OCI-LY7 (cell line): ENCODE data around the gene COG2. TPM values are rescaled to one million over a fixed set of nuclear protein-coding genes. Genes with fewer than 3 reads are reported as not detected.

Experiments
- BruUV-seq: library from RNA; stranded (reverse); fragments of 400-500 nt; replicated peaks from 2 replicates; lab custom pipeline; 2021; lab: Mats Ljungman, UMichigan
- CTCF ChIA-PET: fragments of 300-600 bp; sonication (Branson Sonifier 250); formaldehyde crosslinking; loops from one replicate; lab custom pipeline; 2022; ENCODE audit warnings: antibody characterized with exemption; ENCODE audit not compliant: unreplicated experiment; lab: Charles Lee
- POLR2A ChIA-PET: fragments of 300-600 bp; sonication (Branson Sonifier 250); formaldehyde crosslinking; loops from one replicate; lab custom pipeline; 2022; ENCODE audit warnings: antibody characterized with exemption; lab: Charles Lee
- DNase-seq: peaks from one replicate; pipeline ENCODE4 v3.0.0-alpha.2; 2015; ENCODE audit warnings: low spot score
- H2AFZ ChIP-seq: fragments of 200-600 bp; sonication (generic), shearing (Covaris generic); 2 replicates; pipeline ENCODE4 v1.6.1; 2014; ENCODE audit warnings: mild to moderate bottlenecking, antibody characterized with exemption, low read length, moderate library complexity
- H3K27ac ChIP-seq: fragments of 200-600 bp; sonication (generic); 2 replicates; pipeline ENCODE4 v1.5.1; 2014; ENCODE audit warnings: mixed run types, low read depth, mild to moderate bottlenecking, moderate library complexity, low read length, inconsistent platforms; ENCODE audit not compliant: poor library complexity, severe bottlenecking
- H3K36me3 ChIP-seq: fragments of 200-600 bp; sonication (generic); 2 replicates; pipeline ENCODE4 v1.6.1; 2014; ENCODE audit warnings: mild to moderate bottlenecking, antibody characterized with exemption, low read length, moderate library complexity, mixed read lengths; ENCODE audit not compliant: insufficient read depth
- H3K4me1 ChIP-seq: fragments of 200-600 bp; sonication (generic); 2 replicates; pipeline ENCODE4 v1.5.1; 2014; ENCODE audit warnings: mild to moderate bottlenecking, low read length; ENCODE audit not compliant: insufficient read depth, poor library complexity, severe bottlenecking
- H3K4me2 ChIP-seq: fragments of 200-600 bp; sonication (generic); 2 replicates; pipeline ENCODE4 v1.6.1; 2014; ENCODE audit warnings: mild to moderate bottlenecking, low read length
- H3K4me3 ChIP-seq: fragments of 200-600 bp; sonication (generic); 2 replicates; pipeline ENCODE4 v1.5.1; 2014; ENCODE audit warnings: mild to moderate bottlenecking, low read depth, low read length; ENCODE audit not compliant: poor library complexity, severe bottlenecking
- H3K79me2 ChIP-seq: fragments of 200-600 bp; sonication (generic); 2 replicates; pipeline ENCODE4 v1.6.1; 2016; ENCODE audit warnings: low read depth, mild to moderate bottlenecking, low read length, moderate library complexity, mixed read lengths; ENCODE audit not compliant: insufficient read depth
- H3K9me2 ChIP-seq: fragments of 200-600 bp; sonication (generic); 2 replicates; pipeline ENCODE4 v1.6.1; 2016; ENCODE audit warnings: mild to moderate bottlenecking, low read length, mixed read lengths; ENCODE audit not compliant: insufficient read depth
- H3K9me3 ChIP-seq: fragments of 200-600 bp; sonication (generic); 2 replicates; pipeline ENCODE4 v1.6.1; 2014; ENCODE audit warnings: mild to moderate bottlenecking, mixed run types, low read length, mixed read lengths
- H4K20me1 ChIP-seq: fragments of 200-600 bp; sonication (generic); 2 replicates; pipeline ENCODE4 v1.6.1; 2014; ENCODE audit warnings: mild to moderate bottlenecking, antibody characterized with exemption, low read length, moderate library complexity, mixed read lengths; ENCODE audit not compliant: insufficient read depth
- CTCF ChIP-seq: fragments of 200-600 bp; sonication (generic); conservative IDR thresholded peaks from 2 replicates; pipeline ENCODE4 v1.5.1; 2014; ENCODE audit warnings: mild to moderate bottlenecking, antibody characterized with exemption, low read length, moderate library complexity, mixed read lengths
- EZH2phosphoT487 ChIP-seq: fragments of 200-600 bp; sonication (generic); IDR thresholded peaks from 2 replicates; pipeline ENCODE4 v1.6.1; 2018; ENCODE audit warnings: low read depth, borderline replicate concordance, mild to moderate bottlenecking, mixed run types, antibody characterized with exemption, low read length, moderate library complexity, mixed read lengths
- intact Hi-C: fragments of 100-400 bp; cut with micrococcal nuclease; formaldehyde crosslinking; loops from one replicate; pipeline ENCODE4 v1.10.0; 2022; ENCODE audit not compliant: unreplicated experiment
- total RNA-seq, 2 experiments: library from RNA; depleted of rRNA in 1 of 2; stranded (reverse); fragments of >200 nt in 1 of 2; shearing (Covaris generic) in 1 of 2; gene quantifications; 2 replicates each; pipeline ENCODE4 v1.2.3, GENCODE V29; 2014 to 2022

The COG2 gene
- total RNA-seq, 2 experiments from 2014 or later = 30.5 to 35.3 TPM

- intact Hi-C loops = no loop called here
- H3K9me2 ChIP-seq = no peaks in the 10 kb centered on the region
- H3K4me3 ChIP-seq = no peak overlapping the region
- no peak for TF ChIP-seq EZH2phosphoT487
- TF ChIP-seq CTCF = no peak
- H2AFZ ChIP-seq = no peak overlapping the region
- no peaks in the 10 kb centered on the region for H3K9me3 ChIP-seq
- ChIA-PET CTCF (no interaction called here), POLR2A (no interaction called here)
- no peak overlapping the region for H3K4me2 ChIP-seq
- no peak for DNase-seq
- BruUV-seq = no TSS peak
- no peaks in the 10 kb centered on the region for H3K36me3 ChIP-seq
- no peaks in the 10 kb centered on the region for H4K20me1 ChIP-seq
- H3K79me2 ChIP-seq = no peaks in the 10 kb centered on the region
- no peaks in the 10 kb centered on the region for H3K4me1 ChIP-seq
- H3K27ac ChIP-seq = no peak overlapping the region
Observed at GRCh38 chr1:230709619-230710542, 67.6 kb downstream of the COG2 start.

GRCh38 chr1:230710543-230710904 is 68.2 kb downstream of the COG2 start:
- Histone ChIP-seq H2AFZ (no peak overlapping the region), H3K4me3 (no peak overlapping the region), H3K4me2 (no peak overlapping the region), H3K9me3 (no peaks in the 10 kb centered on the region), H3K36me3 (no peaks in the 10 kb centered on the region), H3K9me2 (no peaks in the 10 kb centered on the region), H3K4me1 (no peaks in the 10 kb centered on the region), H3K79me2 (no peaks in the 10 kb centered on the region), H4K20me1 (no peaks in the 10 kb centered on the region), H3K27ac (no peak overlapping the region)
- POLR2A ChIA-PET = interaction anchor here (0.6 kb wide), 1 partner anchor 12 kb away, joined by 3 read pairs; no protein-coding TSS in a partner anchor
- no TSS peak for BruUV-seq
- DNase-seq = no peak
- CTCF ChIA-PET = no interaction called here
- intact Hi-C loops = no loop called here
- TF ChIP-seq EZH2phosphoT487 (no peak), CTCF (no peak)

- no TSS peak for BruUV-seq
- Histone ChIP-seq H3K79me2 (no peaks in the 10 kb centered on the region), H3K4me2 (no peak overlapping the region), H3K36me3 (no peaks in the 10 kb centered on the region), H2AFZ (no peak overlapping the region), H3K9me2 (no peaks in the 10 kb centered on the region), H3K4me3 (no peak overlapping the region), H3K9me3 (no peaks in the 10 kb centered on the region), H3K4me1 (no peaks in the 10 kb centered on the region), H4K20me1 (no peaks in the 10 kb centered on the region), H3K27ac (no peak overlapping the region)
- CTCF ChIA-PET = no interaction called here
- DNase-seq = no peak
- POLR2A ChIA-PET = interaction anchor here (0.6 kb wide), 1 partner anchor 11 kb away, joined by 3 read pairs; no protein-coding TSS in a partner anchor
- intact Hi-C loops = no loop called here
- no peak for TF ChIP-seq CTCF
Observed at GRCh38 chr1:230711245-230711644, 69.0 kb downstream of the COG2 start.
